GM04503 (cell line): Measurements from ENCODE around the gene DCAF10.
"Not testable (repeated sequence)": the region's sequence is repeated elsewhere in the genome, so short reads cannot be mapped to it uniquely, and the experiment has no call there.

ENCODE experiments used
- DNase-seq: peaks from one replicate; pipeline ENCODE4 v3.0.0-alpha.2; 2012; ENCODE audit warnings: low read depth

DCAF10 gene

GRCh38 chr9:37909326-37909725, 108.7 kb downstream of the DCAF10 start:
- no peak for DNase-seq

GRCh38 chr9:37909836-37910235, 109.2 kb downstream of the DCAF10 start:
- DNase-seq, result not testable (repeated sequence)

- DNase-seq, result no peak
Observed at GRCh38 chr9:37910271-37910670, 109.7 kb downstream of the DCAF10 start.

GRCh38 chr9:37911271-37911681, 110.7 kb downstream of the DCAF10 start:
- DNase-seq, result no peak

- DNase-seq, result peak; percentile 27
Observed at GRCh38 chr9:37913480-37914153, 113.0 kb downstream of the DCAF10 start.

GRCh38 chr9:37914154-37914551, 113.6 kb downstream of the DCAF10 start:
- no peak for DNase-seq

- DNase-seq, result no peak
Observed at GRCh38 chr9:37914701-37915358, 114.2 kb downstream of the DCAF10 start.

- DNase-seq, result no peak
Observed at GRCh38 chr9:37915911-37916470, 115.4 kb downstream of the DCAF10 start.

- DNase-seq, result no peak
Observed at GRCh38 chr9:37916471-37917312, 116.1 kb downstream of the DCAF10 start.
